ENCODE measurements around the gene WDPCP.

- TF ChIP-seq, protein P1, sequence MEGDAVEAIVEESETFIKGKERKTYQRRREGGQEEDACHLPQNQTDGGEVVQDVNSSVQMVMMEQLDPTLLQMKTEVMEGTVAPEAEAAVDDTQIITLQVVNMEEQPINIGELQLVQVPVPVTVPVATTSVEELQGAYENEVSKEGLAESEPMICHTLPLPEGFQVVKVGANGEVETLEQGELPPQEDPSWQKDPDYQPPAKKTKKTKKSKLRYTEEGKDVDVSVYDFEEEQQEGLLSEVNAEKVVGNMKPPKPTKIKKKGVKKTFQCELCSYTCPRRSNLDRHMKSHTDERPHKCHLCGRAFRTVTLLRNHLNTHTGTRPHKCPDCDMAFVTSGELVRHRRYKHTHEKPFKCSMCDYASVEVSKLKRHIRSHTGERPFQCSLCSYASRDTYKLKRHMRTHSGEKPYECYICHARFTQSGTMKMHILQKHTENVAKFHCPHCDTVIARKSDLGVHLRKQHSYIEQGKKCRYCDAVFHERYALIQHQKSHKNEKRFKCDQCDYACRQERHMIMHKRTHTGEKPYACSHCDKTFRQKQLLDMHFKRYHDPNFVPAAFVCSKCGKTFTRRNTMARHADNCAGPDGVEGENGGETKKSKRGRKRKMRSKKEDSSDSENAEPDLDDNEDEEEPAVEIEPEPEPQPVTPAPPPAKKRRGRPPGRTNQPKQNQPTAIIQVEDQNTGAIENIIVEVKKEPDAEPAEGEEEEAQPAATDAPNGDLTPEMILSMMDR (IDR thresholded peaks at IDR 0.05), result no peak
- TF ChIP-seq POLR2A (IDR thresholded peaks at IDR 0.05), result no peak
These were observed 87.9 kb downstream of the WDPCP start for GRCh38 chr2:63500398-63500797.
